Upper lobe of right lung (tissue), 1 donor: ENCODE data around the gene FBRSL1. TPM values are rescaled to one million over a fixed set of nuclear protein-coding genes. Genes with fewer than 3 reads are reported as not detected.

Source experiments
- ATAC-seq: fragments of 200-7000 bp; cut with Tn5 transposase; one replicate; pipeline ENCODE4 v1.9.1; 2020; ENCODE audit warnings: mild to moderate bottlenecking, moderate library complexity
- DNase-seq: peaks from one replicate; pipeline ENCODE4 v3.0.0-alpha.2; 2020
- H3K27ac ChIP-seq: fragments of 200-600 bp; one replicate; pipeline ENCODE4 v1.8.0; 2022
- H3K27me3 ChIP-seq: fragments of 200-600 bp; one replicate; pipeline ENCODE4 v1.8.0; 2022; ENCODE audit warnings: mild to moderate bottlenecking
- H3K36me3 ChIP-seq: fragments of 200-600 bp; one replicate; pipeline ENCODE4 v1.8.0; 2022
- H3K4me1 ChIP-seq: fragments of 200-600 bp; one replicate; pipeline ENCODE4 v1.8.0; 2022
- H3K4me3 ChIP-seq: fragments of 200-600 bp; one replicate; pipeline ENCODE4 v1.8.0; 2022; ENCODE audit warnings: mild to moderate bottlenecking
- H3K9me3 ChIP-seq: fragments of 200-600 bp; one replicate; pipeline ENCODE4 v1.8.0; 2022
- intact Hi-C: fragments of 100-400 bp; cut with DNase I; formaldehyde crosslinking; loops from one replicate; pipeline ENCODE4 v1.11.0; 2022
- total RNA-seq: library from RNA; stranded (reverse); fragmentation: NEBNext Ultra II Directional; extraction: Animal tissue kit (Norgen Biotek cat#: 25700); gene quantifications from one replicate; pipeline ENCODE4 v1.2.1, GENCODE V29; 2021
- TF ChIP-seq, protein P1 (sequence below): fragments of 200-600 bp; IDR thresholded peaks from one replicate; pipeline ENCODE4 v1.8.0; 2022; ENCODE audit warnings: antibody characterized with exemption
- donor health status: DM: no; HTN: yes; CAD: no; lungs with severe emphysema.

The FBRSL1 gene
- total RNA-seq, 1 donor from 2014 or later, result 49.5 TPM

DNA sequence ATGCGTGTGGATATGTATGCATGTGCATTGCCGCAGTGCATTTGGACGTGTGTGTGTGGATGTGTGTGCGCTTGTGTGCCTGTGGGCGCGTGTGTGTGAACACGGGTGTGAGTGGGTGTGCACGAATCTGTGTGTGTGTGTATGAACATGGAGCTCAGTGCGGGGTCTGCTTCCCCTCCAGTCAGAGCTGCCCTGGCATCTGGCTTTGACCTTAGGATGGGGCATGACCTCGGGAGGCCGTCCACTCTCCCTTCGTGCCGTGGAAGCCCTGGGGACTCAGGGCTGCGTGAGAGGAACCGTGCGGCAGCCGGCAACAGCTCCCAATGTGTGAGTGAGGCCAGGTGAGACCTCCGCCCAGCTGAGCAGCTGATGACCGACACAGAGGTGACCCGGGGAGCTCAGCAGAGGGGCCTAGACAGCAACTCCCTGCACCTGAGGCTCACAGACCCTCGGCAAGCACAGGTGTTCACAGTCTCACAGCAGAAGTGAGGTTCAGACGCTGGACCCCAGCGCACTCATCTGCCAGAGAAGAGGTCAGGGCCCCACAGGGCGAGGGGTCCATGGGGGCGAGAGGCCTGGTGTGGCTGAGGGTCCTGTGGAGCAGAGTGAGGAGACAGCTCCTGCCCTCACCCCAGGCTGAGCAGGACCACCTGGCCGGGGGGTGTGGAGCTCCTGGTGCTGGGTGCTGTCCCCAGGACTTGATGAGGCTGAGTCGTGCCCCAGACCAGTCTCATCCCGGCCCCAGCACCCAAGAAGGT lies 33.6 kb upstream of the FBRSL1 start:
- ATAC-seq, result no peak
- no peaks in the 10 kb centered on the region for H3K36me3 ChIP-seq
- no peak overlapping the region for H3K27ac ChIP-seq
- intact Hi-C loops, result no loop called here
- H3K4me1 ChIP-seq, result no peaks in the 10 kb centered on the region
- DNase-seq, result no peak
- TF ChIP-seq, protein P1, sequence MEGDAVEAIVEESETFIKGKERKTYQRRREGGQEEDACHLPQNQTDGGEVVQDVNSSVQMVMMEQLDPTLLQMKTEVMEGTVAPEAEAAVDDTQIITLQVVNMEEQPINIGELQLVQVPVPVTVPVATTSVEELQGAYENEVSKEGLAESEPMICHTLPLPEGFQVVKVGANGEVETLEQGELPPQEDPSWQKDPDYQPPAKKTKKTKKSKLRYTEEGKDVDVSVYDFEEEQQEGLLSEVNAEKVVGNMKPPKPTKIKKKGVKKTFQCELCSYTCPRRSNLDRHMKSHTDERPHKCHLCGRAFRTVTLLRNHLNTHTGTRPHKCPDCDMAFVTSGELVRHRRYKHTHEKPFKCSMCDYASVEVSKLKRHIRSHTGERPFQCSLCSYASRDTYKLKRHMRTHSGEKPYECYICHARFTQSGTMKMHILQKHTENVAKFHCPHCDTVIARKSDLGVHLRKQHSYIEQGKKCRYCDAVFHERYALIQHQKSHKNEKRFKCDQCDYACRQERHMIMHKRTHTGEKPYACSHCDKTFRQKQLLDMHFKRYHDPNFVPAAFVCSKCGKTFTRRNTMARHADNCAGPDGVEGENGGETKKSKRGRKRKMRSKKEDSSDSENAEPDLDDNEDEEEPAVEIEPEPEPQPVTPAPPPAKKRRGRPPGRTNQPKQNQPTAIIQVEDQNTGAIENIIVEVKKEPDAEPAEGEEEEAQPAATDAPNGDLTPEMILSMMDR, result no peak
- H3K27me3 ChIP-seq, result peaks cover 2% of the 10 kb centered on the region
- H3K4me3 ChIP-seq, result no peak overlapping the region
- H3K9me3 ChIP-seq, result no peaks in the 10 kb centered on the region

DNA sequence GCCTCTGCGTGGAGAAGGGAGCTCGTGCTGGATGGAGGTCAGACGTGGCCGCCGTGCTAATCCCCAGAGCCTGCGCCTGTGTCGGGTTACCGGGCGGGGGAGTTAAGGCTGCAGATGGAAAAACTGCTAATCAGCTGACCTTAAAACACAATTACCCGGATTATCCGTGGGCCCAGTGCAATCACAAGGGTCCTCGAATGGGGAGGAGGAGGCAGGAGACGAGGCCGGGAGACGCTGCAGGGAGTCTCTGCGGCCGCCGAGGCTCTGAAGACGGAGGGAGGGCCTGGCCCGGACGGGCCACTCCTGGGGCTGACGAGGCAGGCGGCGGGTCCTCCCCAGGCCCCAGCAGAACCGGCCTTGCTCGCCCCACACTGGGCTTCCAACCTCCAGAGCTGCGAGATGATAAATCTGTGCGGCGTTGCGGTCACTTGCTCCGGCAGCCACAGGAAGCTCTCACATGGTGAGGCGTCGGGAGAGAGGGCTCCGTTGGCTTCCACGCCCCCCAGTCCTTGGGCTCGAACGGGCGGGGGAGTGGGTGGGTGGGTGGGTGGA lies 32.9 kb upstream of the FBRSL1 start:
- Histone ChIP-seq H3K27me3 (no peaks in the 10 kb centered on the region), H3K4me1 (no peaks in the 10 kb centered on the region), H3K9me3 (no peaks in the 10 kb centered on the region), H3K4me3 (no peak overlapping the region), H3K36me3 (no peaks in the 10 kb centered on the region), H3K27ac (no peak overlapping the region)
- ATAC-seq (no peak), DNase-seq (no peak)
- intact Hi-C loops, result no loop called here
- TF ChIP-seq, protein P1, result no peak

GRCh38 chr12:132458441-132458840 lies 31.5 kb upstream of the FBRSL1 start:
- intact Hi-C loops, result no loop called here
- DNase-seq, result no peak
- no peak for ATAC-seq

GRCh38 chr12:132458846-132459641 lies 30.9 kb upstream of the FBRSL1 start:
- no peaks in the 10 kb centered on the region for H3K4me1 ChIP-seq
- TF ChIP-seq, protein P1, result no peak
- no peak overlapping the region for H3K27ac ChIP-seq
- H3K4me3 ChIP-seq, result no peak overlapping the region
- ATAC-seq (peak; percentile 21), DNase-seq (no peak)
- no peaks in the 10 kb centered on the region for H3K27me3 ChIP-seq
- H3K9me3 ChIP-seq, result no peaks in the 10 kb centered on the region
- no peaks in the 10 kb centered on the region for H3K36me3 ChIP-seq
- intact Hi-C loops, result no loop called here

More at GRCh38 chr12:132458441-132458840, 31.5 kb upstream of the FBRSL1 start:
- Histone ChIP-seq H3K27me3 (no peaks in the 10 kb centered on the region), H3K36me3 (no peaks in the 10 kb centered on the region), H3K27ac (no peak overlapping the region), H3K4me3 (no peak overlapping the region), H3K9me3 (no peaks in the 10 kb centered on the region), H3K4me1 (no peaks in the 10 kb centered on the region)
- TF ChIP-seq, protein P1, result no peak

DNA sequence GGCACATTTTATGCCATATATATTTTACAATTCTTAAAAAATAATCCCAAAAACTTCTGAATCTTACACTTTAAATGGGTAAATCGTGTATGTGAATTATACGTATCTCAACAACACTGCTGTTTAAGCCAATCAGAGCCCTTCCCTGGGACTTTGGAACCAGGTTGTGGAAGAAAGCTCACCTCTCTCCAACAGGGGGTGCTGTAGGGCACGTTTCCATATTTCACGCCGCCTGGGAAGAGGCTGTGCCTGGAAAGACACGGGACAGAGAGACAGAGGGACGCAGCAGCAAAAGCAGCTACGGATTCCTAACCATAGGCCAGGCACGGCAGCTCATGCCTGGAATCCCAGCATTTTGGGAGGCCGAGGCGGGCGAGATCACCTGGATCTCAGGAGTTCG lies 29.4 kb upstream of the FBRSL1 start:
- Histone ChIP-seq H3K36me3 (no peaks in the 10 kb centered on the region), H3K4me3 (no peak overlapping the region), H3K4me1 (no peaks in the 10 kb centered on the region), H3K27ac (no peak overlapping the region), H3K9me3 (no peaks in the 10 kb centered on the region), H3K27me3 (no peaks in the 10 kb centered on the region)
- no peak for DNase-seq
- peak; percentile 39 for ATAC-seq
- intact Hi-C loops, result no loop called here
- TF ChIP-seq, protein P1, result peak; percentile 19
